HG03571 (cell line): ENCODE measurements around the gene IQSEC2.
A peak's percentile ranks its signal among the peaks of the same experiment; 100 is the strongest.

Experiments used
- ATAC-seq: cut with Tn5 transposase; IDR thresholded peaks from one replicate; pipeline ENCODE4 v1.9.1; 2021; ENCODE audit not compliant: unreplicated experiment

Gene IQSEC2

GRCh38 chrX:53247928-53248327, 33.5 kb downstream of the IQSEC2 start:
- no peak for ATAC-seq

GRCh38 chrX:53246231-53246630, 35.2 kb downstream of the IQSEC2 start:
- ATAC-seq = no peak

- no peak for ATAC-seq
Measured at GRCh38 chrX:53244610-53245009, 36.8 kb downstream of the IQSEC2 start.

GRCh38 chrX:53242310-53242709, 39.1 kb downstream of the IQSEC2 start:
- no peak for ATAC-seq

- no peak for ATAC-seq
Measured at GRCh38 chrX:53241558-53241957, 39.8 kb downstream of the IQSEC2 start.

- ATAC-seq = no peak
Measured at GRCh38 chrX:53239474-53239873, 41.9 kb downstream of the IQSEC2 start.

GRCh38 chrX:53237056-53237455, 44.3 kb downstream of the IQSEC2 start:
- no peak for ATAC-seq

- ATAC-seq = no peak
Measured at GRCh38 chrX:53236025-53236679, 45.2 kb downstream of the IQSEC2 start.

- no peak for ATAC-seq
Measured at GRCh38 chrX:53235566-53235965, 45.8 kb downstream of the IQSEC2 start.

GRCh38 chrX:53234484-53234883, 46.9 kb downstream of the IQSEC2 start:
- ATAC-seq = no peak

GRCh38 chrX:53233536-53233935, 47.8 kb downstream of the IQSEC2 start:
- no peak for ATAC-seq

- no peak for ATAC-seq
Measured at GRCh38 chrX:53230116-53230515, 51.3 kb downstream of the IQSEC2 start.

GRCh38 chrX:53227224-53227765, 54.1 kb downstream of the IQSEC2 start:
- no peak for ATAC-seq

- peak; percentile 60 for ATAC-seq
Measured at GRCh38 chrX:53224860-53225797, 56.3 kb downstream of the IQSEC2 start, which contains the start of gene KDM5C. TSS of gene KDM5C (minus strand) at chrX:53225207. CDS start at chrX:53224889, 318 bp downstream.

GRCh38 chrX:53223955-53224859, 57.2 kb downstream of the IQSEC2 start:
- ATAC-seq = no peak

- no peak for ATAC-seq
Measured at GRCh38 chrX:53223068-53223693, 58.2 kb downstream of the IQSEC2 start.
